WTC11 (cell line): ENCODE results near the gene COPS3. TPM values are rescaled to one million over a fixed set of nuclear protein-coding genes. Genes with fewer than 3 reads are reported as not detected.

Source experiments
- ATAC-seq: fragments of 200-7000 bp; cut with Tn5 transposase; 2 replicates; pipeline ENCODE4 v1.10.0; 2021; ENCODE audit warnings: mild to moderate bottlenecking, moderate library complexity
- CTCF ChIA-PET: fragments of 300-600 bp; sonication (Branson Sonifier 250); formaldehyde crosslinking; loops from one replicate; lab custom pipeline; 2021; ENCODE audit warnings: antibody characterized with exemption; lab: Charles Lee
- POLR2A ChIA-PET: fragments of 350-600 bp; sonication (Branson Sonifier 250); formaldehyde crosslinking; loops from one replicate; lab custom pipeline; 2021; ENCODE audit warnings: antibody characterized with exemption; lab: Charles Lee
- DNase-seq: peaks from one replicate; pipeline ENCODE4 v3.0.0; 2021; ENCODE audit warnings: low spot score
- H3K27ac Mint-ChIP-seq: 2 replicates; pipeline ENCODE4 v1.8.0; 2021; ENCODE audit warnings: mixed read lengths
- H3K27me3 Mint-ChIP-seq: 2 replicates; pipeline ENCODE4 v1.8.0; 2021; ENCODE audit warnings: low read depth, mild to moderate bottlenecking, moderate library complexity, mixed read lengths
- H3K36me3 Mint-ChIP-seq: 2 replicates; pipeline ENCODE4 v1.8.0; 2021; ENCODE audit warnings: mixed read lengths
- H3K4me1 Mint-ChIP-seq: 2 replicates; pipeline ENCODE4 v1.8.0; 2022; ENCODE audit warnings: mixed read lengths
- H3K4me3 Mint-ChIP-seq: 2 replicates; pipeline ENCODE4 v1.8.0; 2021; ENCODE audit warnings: mild to moderate bottlenecking, moderate library complexity, mixed read lengths
- H3K9me3 Mint-ChIP-seq: 2 replicates; pipeline ENCODE4 v1.8.0; 2021; ENCODE audit warnings: mixed read lengths
- AR ChIP-seq: fragments of 250-450 bp; sonication (Bioruptor Pico); IDR thresholded peaks from 2 replicates; pipeline ENCODE4 v1.9.0; 2021; ENCODE audit warnings: mild to moderate bottlenecking
- ARID4B ChIP-seq: sonication (generic); formaldehyde crosslinking; IDR thresholded peaks from 2 replicates; pipeline ENCODE4 v1.8.0; 2023; ENCODE audit warnings: missing genetic modification reagents, mild to moderate bottlenecking, borderline replicate concordance
- ATF3 ChIP-seq: sonication (generic); formaldehyde crosslinking; conservative IDR thresholded peaks from 2 replicates; pipeline ENCODE4 v1.8.1; 2022; ENCODE audit warnings: mild to moderate bottlenecking, missing genetic modification reagents
- E2F1 ChIP-seq: sonication (generic); formaldehyde crosslinking; IDR thresholded peaks from 2 replicates; pipeline ENCODE4 v1.8.0; 2022; ENCODE audit warnings: mild to moderate bottlenecking, missing genetic modification reagents
- ELF4 ChIP-seq: sonication (generic); formaldehyde crosslinking; IDR thresholded peaks from 2 replicates; pipeline ENCODE4 v1.8.1; 2022; ENCODE audit warnings: low read depth, mild to moderate bottlenecking, moderate library complexity, missing genetic modification reagents
- GRHL2 ChIP-seq: fragments of 250-450 bp; sonication (Bioruptor Pico); IDR thresholded peaks from 2 replicates; pipeline ENCODE4 v1.8.0; 2022; ENCODE audit warnings: mild to moderate bottlenecking, moderate library complexity; ENCODE audit not compliant: insufficient replicate concordance, severe bottlenecking
- IRF1 ChIP-seq: sonication (generic); formaldehyde crosslinking; IDR thresholded peaks from 2 replicates; pipeline ENCODE4 v1.8.0; 2023; ENCODE audit warnings: missing genetic modification reagents
- NFE2L1 ChIP-seq: sonication (generic); formaldehyde crosslinking; IDR thresholded peaks from 2 replicates; pipeline ENCODE4 v1.8.1; 2023; ENCODE audit warnings: missing genetic modification reagents
- NFYB ChIP-seq: sonication (generic); formaldehyde crosslinking; conservative IDR thresholded peaks from 2 replicates; pipeline ENCODE4 v1.8.0; 2022; ENCODE audit warnings: low read depth, missing genetic modification reagents
- OVOL2 ChIP-seq: fragments of 250-450 bp; sonication (Bioruptor Pico); IDR thresholded peaks from 2 replicates; pipeline ENCODE4 v1.9.0; 2021; ENCODE audit warnings: mild to moderate bottlenecking, borderline replicate concordance
- RELA ChIP-seq: sonication (generic); formaldehyde crosslinking; IDR thresholded peaks from 2 replicates; pipeline ENCODE4 v1.8.1; 2022; ENCODE audit warnings: missing genetic modification reagents, mild to moderate bottlenecking, borderline replicate concordance
- RORB ChIP-seq: fragments of 250-450 bp; sonication (Bioruptor Pico); IDR thresholded peaks from 2 replicates; pipeline ENCODE4 v1.9.0; 2021; ENCODE audit warnings: mild to moderate bottlenecking
- TEAD1 ChIP-seq: sonication (generic); formaldehyde crosslinking; IDR thresholded peaks from 2 replicates; pipeline ENCODE4 v1.8.0; 2022; ENCODE audit warnings: mild to moderate bottlenecking, missing genetic modification reagents
- ZBTB43 ChIP-seq: sonication (generic); formaldehyde crosslinking; IDR thresholded peaks from 2 replicates; pipeline ENCODE4 v1.8.1; 2023; ENCODE audit warnings: mild to moderate bottlenecking, missing genetic modification reagents
- ZNF317 ChIP-seq: sonication (generic); formaldehyde crosslinking; IDR thresholded peaks from 2 replicates; pipeline ENCODE4 v1.8.1; 2023; ENCODE audit warnings: low read depth, mild to moderate bottlenecking, moderate library complexity, missing genetic modification reagents, borderline replicate concordance
- ZNF416 ChIP-seq: fragments of 250-450 bp; sonication (Bioruptor Pico); IDR thresholded peaks from 2 replicates; pipeline ENCODE4 v1.9.0; 2021; ENCODE audit warnings: mild to moderate bottlenecking, inconsistent platforms
- ZNF532 ChIP-seq: fragments of 250-450 bp; sonication (Bioruptor Pico); IDR thresholded peaks from 2 replicates; pipeline ENCODE4 v1.9.0; 2021; ENCODE audit warnings: mild to moderate bottlenecking, borderline replicate concordance
- ZNF671 ChIP-seq: fragments of 250-450 bp; sonication (Bioruptor Pico); IDR thresholded peaks from 2 replicates; pipeline ENCODE4 v1.8.0; 2021; ENCODE audit warnings: mild to moderate bottlenecking
- total RNA-seq: library from RNA; stranded (reverse); gene quantifications from 3 replicates; pipeline ENCODE4 v1.2.3, GENCODE V29; 2021

COPS3 gene
- total RNA-seq, 1 experiment from 2014 or later = 78.3 TPM

- no peaks in the 10 kb centered on the region for H3K4me1 Mint-ChIP-seq
Observed at GRCh38 chr17:17213775-17214174, 67.3 kb downstream of the COPS3 start.

GRCh38 chr17:17207998-17208397, 73.0 kb downstream of the COPS3 start:
- Mint-ChIP-seq H3K4me1 (no peaks in the 10 kb centered on the region), H3K27me3 (peaks cover 7% of the 10 kb centered on the region), H3K4me3 (no peak overlapping the region), H3K36me3 (peaks cover 5% of the 10 kb centered on the region), H3K9me3 (no peaks in the 10 kb centered on the region), H3K27ac (no peak overlapping the region)
- ATAC-seq (no peak), DNase-seq (no peak)
- no peak for TF ChIP-seq ELF4 (CRISPR knock-in tag)
- TF ChIP-seq GRHL2 = no peak
- TF ChIP-seq RELA = no peak
- no peak for TF ChIP-seq NFYB (CRISPR knock-in tag)
- TF ChIP-seq NFE2L1 (CRISPR knock-in tag) = no peak
- TF ChIP-seq TEAD1 (CRISPR knock-in tag) = no peak
- TF ChIP-seq AR (CRISPR knock-in tag) = no peak
- no peak for TF ChIP-seq ZNF532 (CRISPR knock-in tag)
- no peak for TF ChIP-seq ARID4B (CRISPR knock-in tag)
- TF ChIP-seq IRF1 (CRISPR knock-in tag) = no peak
- TF ChIP-seq ZBTB43 (CRISPR knock-in tag) = no peak
- no peak for TF ChIP-seq ATF3 (CRISPR knock-in tag)
- ChIA-PET CTCF (interaction anchor here (1.7 to 3.2 kb wide), 2 partner anchors 66 to 216 kb away, joined by 7 to 14 read pairs; no protein-coding TSS in a partner anchor), POLR2A (interaction anchor here (0.6 kb wide), 1 partner anchor 1436 kb away, joined by 3 read pairs; no protein-coding TSS in a partner anchor)

More at GRCh38 chr17:17213775-17214174, 67.3 kb downstream of the COPS3 start:
- no peak overlapping the region for H3K27ac Mint-ChIP-seq
- ATAC-seq = no peak
- TF ChIP-seq ZNF416 (CRISPR knock-in tag) (no peak), ZNF671 (CRISPR knock-in tag) (no peak), RORB (no peak), E2F1 (no peak), GRHL2 (no peak), ZNF317 (CRISPR knock-in tag) (no peak), OVOL2 (CRISPR knock-in tag) (no peak)
- TF ChIP-seq, all 79 proteins: peak for 0
- Mint-ChIP-seq H3K27me3 (no peaks in the 10 kb centered on the region), H3K9me3 (no peaks in the 10 kb centered on the region), H3K36me3 (peaks cover 32% of the 10 kb centered on the region), H3K4me3 (no peak overlapping the region)
- ChIA-PET CTCF (interaction anchor here (0.5 to 0.7 kb wide), 2 partner anchors 72 to 258 kb away, joined by 3 read pairs; no protein-coding TSS in a partner anchor), POLR2A (no interaction called here)
- DNase-seq = no peak
